ENCODE measurements around the gene ARID1B.
"Not testable (repeated sequence)": the region's sequence is repeated elsewhere in the genome, so short reads cannot be mapped to it uniquely, and the experiment has no call there.

ARID1B gene

GRCh38 chr6:157143890-157144798 lies 367.0 kb downstream of the ARID1B start:
- Histone ChIP-seq H2AFZ (ENCODE audit: low read depth, low read length, severe bottlenecking) (no peak overlapping the region), H3K9me3 (ENCODE audit: insufficient read depth, low read length) (no peaks in the 10 kb centered on the region), H3K4me3 (ENCODE audit: insufficient read depth, low read length, poor library complexity, severe bottlenecking) (no peak overlapping the region), H3K9ac (ENCODE audit: low read length) (no peak overlapping the region), H3K36me3 (ENCODE audit: low read length) (peaks cover 9% of the 10 kb centered on the region; the same call in 1 of the 2 replicates), H3K4me2 (ENCODE audit: low read depth, low read length, poor library complexity, severe bottlenecking) (no peak overlapping the region), H3K79me2 (ENCODE audit: insufficient read depth, low read length) (no peaks in the 10 kb centered on the region), H3F3A (ENCODE audit: insufficient read depth) (no peaks in the 10 kb centered on the region), H3K9me2 (replicated peaks; ENCODE audit: insufficient read depth, low read length) (no peaks in the 10 kb centered on the region), H3K27ac (ENCODE audit: low read depth, low read length) (no peak overlapping the region), H3K27me3 (ENCODE audit: low read length) (no peaks in the 10 kb centered on the region), H4K20me1 (ENCODE audit: low read depth, low read length) (no peaks in the 10 kb centered on the region)
- no peak for TF ChIP-seq EZH2phosphoT487 (conservative IDR thresholded peaks at IDR 0.05; ENCODE audit: low read length)
- no peak for TF ChIP-seq CTCF (IDR thresholded peaks at IDR 0.05; ENCODE audit: insufficient read depth, low read length, poor library complexity, severe bottlenecking)

GRCh38 chr6:157144859-157145568 lies 367.8 kb downstream of the ARID1B start:
- no peaks in the 10 kb centered on the region for H3K27me3 ChIP-seq (ENCODE audit: low read length)
- H3K27ac ChIP-seq (ENCODE audit: low read depth, low read length), result no peak overlapping the region
- no peak overlapping the region for H3K9ac ChIP-seq (ENCODE audit: low read length)
- no peaks in the 10 kb centered on the region for H4K20me1 ChIP-seq (ENCODE audit: low read depth, low read length)
- H3F3A ChIP-seq (ENCODE audit: insufficient read depth), result no peaks in the 10 kb centered on the region
- H3K9me2 ChIP-seq (replicated peaks; ENCODE audit: insufficient read depth, low read length), result no peaks in the 10 kb centered on the region
- H3K4me3 ChIP-seq (ENCODE audit: insufficient read depth, low read length, poor library complexity, severe bottlenecking), result no peak overlapping the region
- no peaks in the 10 kb centered on the region for H3K79me2 ChIP-seq (ENCODE audit: insufficient read depth, low read length)
- TF ChIP-seq EZH2phosphoT487 (conservative IDR thresholded peaks at IDR 0.05; ENCODE audit: low read length), result no peak
- TF ChIP-seq CTCF (IDR thresholded peaks at IDR 0.05; ENCODE audit: insufficient read depth, low read length, poor library complexity, severe bottlenecking), result no peak
- H2AFZ ChIP-seq (ENCODE audit: low read depth, low read length, severe bottlenecking), result no peak overlapping the region
- peaks cover 12% of the 10 kb centered on the region; the same call in 1 of the 2 replicates for H3K36me3 ChIP-seq (ENCODE audit: low read length)
- no peaks in the 10 kb centered on the region for H3K9me3 ChIP-seq (ENCODE audit: insufficient read depth, low read length)
- no peak overlapping the region for H3K4me2 ChIP-seq (ENCODE audit: low read depth, low read length, poor library complexity, severe bottlenecking)

- Histone ChIP-seq H3K27me3 (ENCODE audit: low read length) (no peaks in the 10 kb centered on the region), H3K36me3 (ENCODE audit: low read length) (peaks cover 12% of the 10 kb centered on the region; the same call in 1 of the 2 replicates), H3K27ac (ENCODE audit: low read depth, low read length) (no peak overlapping the region), H3K9ac (ENCODE audit: low read length) (no peak overlapping the region), H2AFZ (ENCODE audit: low read depth, low read length, severe bottlenecking) (no peak overlapping the region), H4K20me1 (ENCODE audit: low read depth, low read length) (no peaks in the 10 kb centered on the region), H3K4me3 (ENCODE audit: insufficient read depth, low read length, poor library complexity, severe bottlenecking) (no peak overlapping the region), H3K9me3 (ENCODE audit: insufficient read depth, low read length) (no peaks in the 10 kb centered on the region), H3K9me2 (replicated peaks; ENCODE audit: insufficient read depth, low read length) (no peaks in the 10 kb centered on the region), H3K79me2 (ENCODE audit: insufficient read depth, low read length) (no peaks in the 10 kb centered on the region), H3K4me2 (ENCODE audit: low read depth, low read length, poor library complexity, severe bottlenecking) (no peak overlapping the region), H3F3A (ENCODE audit: insufficient read depth) (no peaks in the 10 kb centered on the region)
- no peak for TF ChIP-seq EZH2phosphoT487 (conservative IDR thresholded peaks at IDR 0.05; ENCODE audit: low read length)
- TF ChIP-seq CTCF (IDR thresholded peaks at IDR 0.05; ENCODE audit: insufficient read depth, low read length, poor library complexity, severe bottlenecking), result no peak
These were observed 368.6 kb downstream of the ARID1B start for GRCh38 chr6:157145656-157146285.

GRCh38 chr6:157147054-157148026 lies 370.2 kb downstream of the ARID1B start:
- H4K20me1 ChIP-seq (ENCODE audit: low read depth, low read length); H3K79me2 ChIP-seq (ENCODE audit: insufficient read depth, low read length); H3F3A ChIP-seq (ENCODE audit: insufficient read depth); H3K4me2 ChIP-seq (ENCODE audit: low read depth, low read length, poor library complexity, severe bottlenecking); H3K27ac ChIP-seq (ENCODE audit: low read depth, low read length); H2AFZ ChIP-seq (ENCODE audit: low read depth, low read length, severe bottlenecking); H3K36me3 ChIP-seq (ENCODE audit: low read length); H3K9me3 ChIP-seq (ENCODE audit: insufficient read depth, low read length); H3K9ac ChIP-seq (ENCODE audit: low read length); H3K9me2 ChIP-seq (replicated peaks; ENCODE audit: insufficient read depth, low read length); H3K27me3 ChIP-seq (ENCODE audit: low read length); H3K4me3 ChIP-seq (ENCODE audit: insufficient read depth, low read length, poor library complexity, severe bottlenecking): not testable (repeated sequence)
